Cerebellar cortex (tissue), 1 donor: ENCODE results near the gene GAB1.

Source experiments
- DNase-seq: peaks from one replicate; pipeline ENCODE4 v3.0.0-alpha.2; 2015; ENCODE audit warnings: low spot score

Gene GAB1

DNA sequence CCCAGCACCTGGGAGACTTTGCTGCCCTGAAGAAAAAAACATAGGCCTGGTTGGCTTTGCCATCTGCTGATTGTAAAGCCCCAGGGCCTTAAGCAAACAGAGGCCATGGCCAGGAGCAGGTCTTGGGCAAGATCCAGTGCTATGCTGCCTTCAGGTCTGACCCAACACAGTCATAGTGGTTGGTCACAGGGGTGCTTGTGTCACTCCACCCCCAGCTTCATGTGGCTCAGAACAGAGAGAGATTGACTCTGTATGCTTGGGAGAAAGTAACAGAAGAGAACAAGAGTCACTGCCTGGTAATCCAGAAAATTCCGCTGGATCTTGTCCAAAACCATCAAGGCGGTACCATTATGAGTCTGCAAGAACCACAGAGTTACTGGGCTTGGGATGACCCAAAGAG, 152.4 kb downstream of the GAB1 start:
- DNase-seq, result no peak

DNA sequence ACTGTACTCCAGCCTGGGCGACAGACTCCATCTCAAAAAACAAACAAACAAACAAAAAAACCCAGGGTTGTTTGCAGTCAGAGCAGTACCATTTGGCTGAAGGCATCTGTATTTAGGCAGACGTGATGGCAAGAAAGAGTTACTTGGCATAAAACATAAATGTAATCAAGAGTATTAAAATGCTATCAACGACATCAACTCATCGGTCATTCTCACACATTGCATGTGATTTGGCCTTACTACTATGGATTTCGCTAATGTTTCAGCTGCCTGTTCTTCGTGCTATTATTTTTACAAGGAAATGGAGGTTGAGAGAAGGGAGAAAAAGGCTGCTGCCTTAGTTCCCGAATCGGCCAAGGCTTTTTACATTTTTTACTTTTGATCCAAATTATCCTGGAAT, 161.3 kb downstream of the GAB1 start:
- DNase-seq, result no peak

DNA sequence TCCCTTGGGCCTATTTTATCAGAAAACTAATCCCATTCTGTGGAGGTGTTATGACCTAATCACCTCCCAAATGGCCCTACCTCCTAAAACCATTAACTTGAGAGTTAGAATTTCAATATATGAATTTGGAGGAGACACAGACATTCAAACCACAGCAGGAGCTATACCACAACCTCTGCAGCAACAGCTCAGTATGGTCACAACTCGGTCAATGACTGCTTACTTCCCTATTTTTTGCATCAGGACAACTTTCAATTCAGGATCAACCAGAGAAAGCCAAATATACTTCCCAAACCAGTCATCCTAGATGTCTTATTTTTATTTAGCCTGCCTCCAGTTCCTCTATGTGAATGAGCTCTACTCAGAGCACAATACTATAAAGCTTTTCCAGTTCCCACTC, 165.6 kb downstream of the GAB1 start:
- no peak for DNase-seq

GRCh38 chr4:143506031-143506430, 169.4 kb downstream of the GAB1 start:
- DNase-seq, result no peak

GRCh38 chr4:143511906-143512305, 175.2 kb downstream of the GAB1 start:
- no peak for DNase-seq

DNA sequence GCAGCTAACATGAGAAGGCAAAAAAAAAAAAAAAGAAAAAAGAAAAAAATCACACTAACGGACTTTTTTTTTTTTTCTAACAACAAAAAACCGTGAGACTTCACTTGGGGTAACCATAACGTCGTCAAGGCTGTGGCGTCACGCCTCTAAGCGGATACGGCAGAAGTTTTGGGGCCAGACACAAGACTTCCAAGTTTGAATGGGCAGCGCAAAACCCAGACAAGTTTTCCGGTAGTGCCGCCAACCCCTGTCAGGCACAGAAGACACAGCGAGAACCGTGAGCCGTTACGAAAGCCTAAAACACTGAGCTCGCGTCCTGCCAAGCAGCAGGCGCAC, 176.3 kb downstream of the GAB1 start:
- DNase-seq, result no peak

DNA sequence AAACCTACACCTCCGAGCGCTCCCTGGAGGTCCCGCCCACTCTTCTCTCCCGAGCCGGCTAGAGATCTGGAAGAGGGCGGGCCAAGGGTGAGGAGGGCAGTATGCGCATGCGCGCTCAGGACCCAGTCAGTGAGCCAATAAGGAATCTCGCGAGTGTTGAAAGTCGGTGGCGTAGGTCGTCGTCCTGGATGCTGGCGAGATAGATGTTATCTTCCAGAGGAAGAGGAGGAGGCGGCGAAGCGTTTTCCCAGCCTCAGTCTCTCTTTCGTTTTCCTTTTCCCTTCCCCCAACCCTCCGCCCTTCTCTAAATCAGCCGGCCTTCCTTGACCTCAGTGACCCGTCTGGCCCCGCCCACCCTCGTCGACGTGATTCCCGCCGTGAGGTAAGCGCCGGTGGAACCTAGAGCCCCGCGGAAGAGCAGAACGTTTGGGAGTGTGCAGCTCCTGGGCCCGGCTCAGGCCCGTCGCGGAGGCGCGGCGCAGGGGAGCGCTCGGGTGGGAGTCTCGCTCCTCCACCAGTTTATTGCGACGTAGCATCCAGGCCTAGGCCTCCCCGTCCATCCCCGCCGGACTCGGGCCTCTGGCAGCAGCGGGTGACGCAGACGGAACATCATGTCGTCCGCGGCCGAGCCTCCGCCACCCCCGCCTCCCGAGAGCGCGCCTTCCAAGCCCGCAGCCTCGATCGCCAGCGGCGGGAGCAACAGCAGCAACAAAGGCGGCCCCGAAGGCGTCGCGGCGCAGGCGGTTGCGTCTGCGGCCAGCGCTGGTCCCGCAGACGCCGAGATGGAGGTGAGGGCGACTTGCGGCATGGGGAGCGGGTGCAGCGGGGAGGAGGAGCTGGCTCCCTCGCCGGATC, 176.9 kb downstream of the GAB1 start, which contains the start of gene SMARCA5:
SMARCA5 (plus strand) TSS at position 389 of the 855 bp plus-strand sequence; CDS start at position 612, 223 bp downstream.
- DNase-seq, result peak; percentile 98

DNA sequence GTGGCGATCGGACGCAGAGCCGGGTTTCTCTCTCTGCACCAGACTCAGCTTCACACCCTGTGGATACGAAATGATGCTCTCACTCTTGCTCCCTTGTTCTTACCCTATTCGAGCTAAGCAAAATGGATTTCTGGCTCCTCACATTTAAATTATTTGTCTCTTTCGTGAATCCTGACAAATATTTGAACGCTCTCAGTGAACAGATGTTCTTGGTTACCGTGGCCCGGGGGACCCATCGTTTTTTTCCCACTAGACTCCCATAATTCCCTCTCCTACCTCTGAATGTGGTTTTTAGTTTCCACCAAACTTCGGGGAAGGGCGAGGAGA, 177.5 kb downstream of the GAB1 start:
- no peak for DNase-seq

DNA sequence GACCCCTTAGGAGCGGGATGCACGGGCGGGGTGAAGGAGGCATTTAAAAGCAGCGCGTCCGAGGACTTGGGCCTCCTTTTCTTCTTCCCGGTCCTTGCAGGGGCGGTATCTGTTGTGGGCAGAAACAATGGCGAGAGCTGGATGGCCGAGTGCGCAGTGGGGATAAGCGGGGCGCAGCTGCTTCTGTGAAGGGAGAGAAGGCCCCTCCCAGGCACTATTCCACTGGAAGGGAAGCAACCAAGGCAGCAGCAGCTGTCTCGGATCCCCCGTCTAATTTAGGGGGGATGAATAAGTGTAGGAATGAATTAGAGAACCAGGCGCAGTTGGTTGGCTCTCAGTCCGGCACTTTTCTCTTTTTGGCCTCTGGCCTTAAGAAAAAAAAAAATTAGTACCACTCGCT, 177.8 kb downstream of the GAB1 start:
- DNase-seq, result peak; percentile 42

DNA sequence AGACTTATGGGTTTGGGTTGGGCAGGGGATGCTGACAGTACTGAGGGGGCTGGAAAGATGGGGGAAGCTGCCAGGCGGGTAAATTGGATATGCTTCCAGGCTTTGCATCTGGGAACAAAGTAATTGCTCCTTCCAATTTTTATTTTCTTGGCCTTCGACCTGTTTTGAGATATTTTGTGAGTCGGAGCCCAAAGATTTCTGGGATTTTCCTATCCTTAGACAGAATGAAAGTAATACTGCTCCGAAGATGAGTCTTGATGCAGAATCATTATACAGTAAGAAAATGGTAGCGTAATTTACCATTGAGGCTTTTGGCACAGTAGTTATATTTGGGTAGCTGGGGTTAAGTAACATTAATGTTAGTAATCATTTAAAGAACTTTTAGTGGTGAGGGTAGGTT, 178.2 kb downstream of the GAB1 start:
- no peak for DNase-seq

GRCh38 chr4:143515905-143516304, 179.2 kb downstream of the GAB1 start:
- DNase-seq, result no peak

DNA sequence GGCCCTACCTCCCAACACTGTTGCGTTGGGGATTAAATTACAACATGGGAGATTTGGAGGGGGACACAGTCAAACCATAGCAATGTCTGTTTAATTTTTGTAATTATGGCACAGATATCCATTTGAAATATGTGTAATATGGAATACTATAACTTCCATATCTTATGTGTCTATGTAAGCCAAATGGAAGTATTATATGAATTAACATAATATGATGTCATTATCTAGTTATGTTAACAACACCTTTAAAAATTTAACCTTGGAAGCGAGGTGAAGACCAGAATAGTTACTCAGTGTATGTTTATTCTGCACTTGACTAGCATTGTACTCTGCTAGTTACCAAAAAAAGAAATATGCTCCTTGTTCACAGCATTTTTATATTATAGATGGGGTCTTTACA, 181.1 kb downstream of the GAB1 start:
- no peak for DNase-seq
